B cell (primary cell): Measurements from ENCODE around the gene RAB5B. TPM values are rescaled to one million over a fixed set of nuclear protein-coding genes. Genes with fewer than 3 reads are reported as not detected.

ENCODE experiments used
- ATAC-seq: fragments of 200-7000 bp; cut with Tn5 transposase; one replicate; pipeline ENCODE4 v1.10.0; 2021; ENCODE audit warnings: low read depth, mild to moderate bottlenecking, moderate number of reproducible peaks, moderate library complexity
- CTCF ChIA-PET: fragments of 350-600 bp; sonication (Branson Sonifier 250); formaldehyde crosslinking; loops from one replicate; lab custom pipeline; 2021; ENCODE audit warnings: antibody characterized with exemption, inconsistent platforms; lab: Charles Lee
- POLR2A ChIA-PET: fragments of 350-600 bp; sonication (Branson Sonifier 250); formaldehyde crosslinking; loops from one replicate; lab custom pipeline; 2021; ENCODE audit warnings: antibody characterized with exemption; lab: Charles Lee
- DNase-seq: peaks from one replicate; pipeline ENCODE4 v3.0.0; 2013
- H2AFZ ChIP-seq: 2 replicates; pipeline ENCODE4 v1.6.1; 2012; ENCODE audit warnings: mild to moderate bottlenecking, low read depth, low read length; ENCODE audit not compliant: insufficient read depth, poor library complexity, severe bottlenecking
- H3K27ac ChIP-seq, 2 donors: 1 replicate in 1 of 2; 2 replicates in 1 of 2; pipeline ENCODE4 v1.5.1; 2012 to 2013; ENCODE audit warnings: low read length in 2 of 2, mild to moderate bottlenecking in 2 of 2, moderate library complexity in 1 of 2
- H3K27me3 ChIP-seq, 4 experiments: fragments of 200-600 bp in 1 of 4; sonication (generic) in 1 of 4; replicated peaks in 1 of 4; 1 replicate in 2 of 4; 2 replicates in 2 of 4; pipeline versions ENCODE4 v1.6.1 to v1.7.0; 2013 to 2016; ENCODE audit warnings: low read length in 3 of 4, mild to moderate bottlenecking in 2 of 4, mixed read lengths in 1 of 4, moderate library complexity in 1 of 4; ENCODE audit not compliant: insufficient read depth in 4 of 4, control insufficient read depth in 3 of 4; ENCODE audit errors: control extremely low read depth in 1 of 4
- H3K36me3 ChIP-seq, 2 experiments: replicated peaks in 1 of 2; 1 replicate in 1 of 2; 2 replicates in 1 of 2; pipeline versions ENCODE4 v1.6.1 to v1.7.1; 2013; ENCODE audit warnings: low read length in 1 of 2; ENCODE audit not compliant: insufficient read depth in 2 of 2, control insufficient read depth in 1 of 2; ENCODE audit errors: control extremely low read depth in 1 of 2, extremely low read depth in 1 of 2
- H3K4me1 ChIP-seq, 2 donors: fragments of 200-600 bp in 1 of 2; sonication (generic) in 1 of 2; 1 replicate in 1 of 2; 2 replicates in 1 of 2; pipeline versions ENCODE4 v1.5.1 to v1.6.1; 2013 to 2017; ENCODE audit warnings: low read length in 2 of 2; ENCODE audit not compliant: control insufficient read depth in 2 of 2, insufficient read depth in 2 of 2
- H3K4me2 ChIP-seq: replicated peaks from 2 replicates; pipeline ENCODE3; 2012; ENCODE audit warnings: mild to moderate bottlenecking, low read depth, low read length; ENCODE audit not compliant: poor library complexity, severe bottlenecking
- H3K4me3 ChIP-seq, 5 experiments: fragments of 200-600 bp in 1 of 5; sonication (generic) in 1 of 5; 1 replicate in 3 of 5; 2 replicates in 2 of 5; pipeline versions ENCODE4 v1.5.1 to v1.7.0; 2011 to 2016; ENCODE audit warnings: low read length in 4 of 5, mild to moderate bottlenecking in 4 of 5, low read depth in 2 of 5, control low read depth in 1 of 5, moderate library complexity in 1 of 5; ENCODE audit not compliant: insufficient read depth in 1 of 5; ENCODE audit errors: control extremely low read depth in 1 of 5, extremely low read depth in 1 of 5
- H3K79me2 ChIP-seq: fragments of 200-600 bp; sonication (generic); one replicate; pipeline ENCODE4 v1.6.0; 2016; ENCODE audit warnings: low read length; ENCODE audit not compliant: control insufficient read depth, insufficient read depth
- H3K9ac ChIP-seq: fragments of 200-600 bp; sonication (generic); 2 replicates; pipeline ENCODE4 v1.6.1; 2017; ENCODE audit warnings: mild to moderate bottlenecking, low read length, moderate library complexity
- H3K9me3 ChIP-seq, 3 donors: one replicate each; pipeline versions ENCODE4 v1.6.1 to v1.7.1; 2013; ENCODE audit warnings: low read length in 2 of 3; ENCODE audit not compliant: control insufficient read depth in 2 of 3, insufficient read depth in 1 of 3; ENCODE audit errors: control extremely low read depth in 1 of 3
- H4K20me1 ChIP-seq: 2 replicates; pipeline ENCODE4 v1.6.0; 2012; ENCODE audit warnings: mild to moderate bottlenecking, low read length; ENCODE audit not compliant: insufficient read depth, control insufficient read depth, poor library complexity, severe bottlenecking
- H3K27ac Mint-ChIP-seq: one replicate; pipeline ENCODE4 v1.8.0; 2021; ENCODE audit warnings: mixed read lengths
- H3K27me3 Mint-ChIP-seq: one replicate; pipeline ENCODE4 v1.8.0; 2021; ENCODE audit warnings: mixed read lengths
- H3K4me1 Mint-ChIP-seq: one replicate; pipeline ENCODE4 v1.8.0; 2021; ENCODE audit warnings: mixed read lengths
- H3K4me3 Mint-ChIP-seq: one replicate; pipeline ENCODE4 v1.8.0; 2021; ENCODE audit warnings: mixed read lengths
- H3K9me3 Mint-ChIP-seq: one replicate; pipeline ENCODE4 v1.8.0; 2022; ENCODE audit warnings: mixed read lengths; ENCODE audit not compliant: insufficient read depth
- CTCF ChIP-seq: fragments of 200-600 bp; IDR thresholded peaks from one replicate; pipeline ENCODE4 v1.8.0; 2022; ENCODE audit warnings: antibody characterized with exemption, mild to moderate bottlenecking
- EZH2 ChIP-seq: IDR thresholded peaks from 2 replicates; pipeline ENCODE4 v1.6.1; 2012; ENCODE audit warnings: borderline replicate concordance, low read depth, mild to moderate bottlenecking, moderate library complexity, low read length; ENCODE audit not compliant: insufficient read depth, poor library complexity, severe bottlenecking
- WGBS: methylation state at CpG from one replicate; pipeline ENCODE4 v1.1.5; 2013; ENCODE audit warnings: missing lambda C conversion rate; ENCODE audit not compliant: insufficient coverage; 5-methylcytosine and 5-hydroxymethylcytosine counted together
- intact Hi-C: fragments of 100-400 bp; cut with micrococcal nuclease; formaldehyde crosslinking; loops from one replicate; pipeline ENCODE4 v1.10.0; 2022
- polyA plus RNA-seq: library from polyadenylated mRNA; depleted of rRNA; stranded (reverse); fragments of >200 nt; gene quantifications from 2 replicates; pipeline ENCODE4 v1.2.3, GENCODE V29; 2012
- total RNA-seq, 2 donors: library from RNA; stranded (reverse); fragments of 120-200 nt in 1 of 2; gene quantifications; 1 replicate in 1 of 2; 2 replicates in 1 of 2; pipeline versions ENCODE4 v1.2.3 to v1.2.4, GENCODE V29; 2013 to 2022

Gene RAB5B
- total and polyA plus RNA-seq, 2 donors (not counting 1 experiment from before 2014, with no cell fraction given): 42.1 to 111 TPM

GRCh38 chr12:56038022-56038655 is 64.3 kb downstream of the RAB5B start:
- H3K4me1 Mint-ChIP-seq: peaks cover 17% of the 10 kb centered on the region
- ChIA-PET POLR2A (no interaction called here), CTCF (interaction anchor here (0.5 to 1.9 kb wide), 4 partner anchors 41 to 300 kb away, joined by 3 to 11 read pairs (median 4); partner anchors contain the start of gene SUOX)
- no peak overlapping the region for H3K4me3 ChIP-seq
- DNase-seq: no peak
- peaks cover 0 to 2% of the 10 kb centered on the region in 2 experiments for H3K36me3 ChIP-seq
- intact Hi-C loops: no loop called here
- no peak overlapping the region for H3K27ac ChIP-seq
- no peak overlapping the region for H2AFZ ChIP-seq
- no peak overlapping the region for H3K4me3 Mint-ChIP-seq
- peaks cover 14% of the 10 kb centered on the region for H3K79me2 ChIP-seq
- H3K27ac Mint-ChIP-seq: no peak overlapping the region
- H3K4me1 ChIP-seq: peaks cover 13 to 14% of the 10 kb centered on the region in 2 donors
- no CpG with 5 or more reads among the region's 2 CpGs for WGBS
- no peaks in the 10 kb centered on the region for H3K9me3 Mint-ChIP-seq
- H3K27me3 ChIP-seq: no peaks in the 10 kb centered on the region
- H3K9me3 ChIP-seq: no peaks in the 10 kb centered on the region
- H4K20me1 ChIP-seq: peaks cover 11% of the 10 kb centered on the region
- no peak for ATAC-seq
- TF ChIP-seq EZH2 (no peak), CTCF (no peak)
- no peak overlapping the region for H3K4me2 ChIP-seq
- H3K9ac ChIP-seq: no peak overlapping the region
- H3K27me3 Mint-ChIP-seq: no peaks in the 10 kb centered on the region

- ATAC-seq: no peak
- Histone ChIP-seq H3K27me3 (no peaks in the 10 kb centered on the region), H3K9ac (no peak overlapping the region), H3K36me3 (peaks cover 6 to 19% of the 10 kb centered on the region in 2 experiments), H4K20me1 (peaks cover 16% of the 10 kb centered on the region), H2AFZ (no peak overlapping the region), H3K9me3 (no peaks in the 10 kb centered on the region), H3K4me2 (no peak overlapping the region), H3K4me3 (no peak overlapping the region), H3K27ac (no peak overlapping the region), H3K79me2 (peaks cover 20% of the 10 kb centered on the region), H3K4me1 (peaks cover 18 to 21% of the 10 kb centered on the region in 2 donors)
- CTCF ChIA-PET: interaction anchor here (0.6 to 2.3 kb wide), 11 partner anchors 14 to 1638 kb away, joined by 3 to 18 read pairs (median 4); partner anchors contain the start of genes ORMDL2, SARNP and SUOX
- Mint-ChIP-seq H3K9me3 (no peaks in the 10 kb centered on the region), H3K4me1 (peaks cover 22% of the 10 kb centered on the region), H3K27me3 (no peaks in the 10 kb centered on the region), H3K4me3 (no peak overlapping the region), H3K27ac (no peak overlapping the region)
- TF ChIP-seq EZH2: no peak
- TF ChIP-seq CTCF: no peak
- POLR2A ChIA-PET: interaction anchor here (1.0 kb wide), 1 partner anchor 87 kb away, joined by 3 read pairs; no protein-coding TSS in a partner anchor
- WGBS: no CpG with 5 or more reads among the region's 1 CpG
- no peak for DNase-seq
- intact Hi-C loops: loop anchor here (5.0 to 10.0 kb wide), 2 partner anchors 145 to 647 kb away; partner anchors contain the start of genes PTGES3 and SMARCC2
Measured at GRCh38 chr12:56040151-56040550, 66.3 kb downstream of the RAB5B start.
